HG02759 (cell line): Measurements from ENCODE around the gene VPS18.

ENCODE experiments used
- ATAC-seq: cut with Tn5 transposase; IDR thresholded peaks from one replicate; pipeline ENCODE4 v1.9.1; 2021; ENCODE audit warnings: mild to moderate bottlenecking, moderate library complexity; ENCODE audit not compliant: unreplicated experiment

Gene VPS18

GRCh38 chr15:40952301-40952900, 58.2 kb downstream of the VPS18 start:
- ATAC-seq, result no peak

GRCh38 chr15:40952901-40953712, 58.9 kb downstream of the VPS18 start, which contains the start of gene CHAC1:
Gene CHAC1 (plus strand): TSS chr15:40953471. CDS start chr15:40953584, 113 bp downstream.
- peak; percentile 93 for ATAC-seq
